Esophagus muscularis mucosa (tissue), 3 donors: ENCODE data around the gene ST3GAL5.
"Not testable (repeated sequence)": the region's sequence is repeated elsewhere in the genome, so short reads cannot be mapped to it uniquely, and the experiment has no call there.

Source experiments
- POLR2A ChIP-seq: fragments of 450-650 bp; IDR thresholded peaks from one replicate; pipeline ENCODE4 v1.6.1; 2017; ENCODE audit warnings: antibody characterized with exemption, moderate library complexity, mild to moderate bottlenecking, low read depth
- POLR2AphosphoS5 ChIP-seq, 2 donors: sonication (generic); formaldehyde crosslinking; IDR thresholded peaks; one replicate each; pipeline ENCODE4 v1.6.1; 2017; ENCODE audit warnings: antibody characterized with exemption in 2 of 2
- TF ChIP-seq, protein P1 (sequence below), 3 experiments: fragments of 200-600 bp in 2 of 3; fragments of 450-650 bp in 1 of 3; sonication (generic) in 2 of 3; IDR thresholded peaks; one replicate each; pipeline ENCODE4 v1.5.1; 2017 to 2019; ENCODE audit warnings: antibody characterized with exemption in 3 of 3, mild to moderate bottlenecking in 2 of 3, moderate library complexity in 1 of 3

DNA sequence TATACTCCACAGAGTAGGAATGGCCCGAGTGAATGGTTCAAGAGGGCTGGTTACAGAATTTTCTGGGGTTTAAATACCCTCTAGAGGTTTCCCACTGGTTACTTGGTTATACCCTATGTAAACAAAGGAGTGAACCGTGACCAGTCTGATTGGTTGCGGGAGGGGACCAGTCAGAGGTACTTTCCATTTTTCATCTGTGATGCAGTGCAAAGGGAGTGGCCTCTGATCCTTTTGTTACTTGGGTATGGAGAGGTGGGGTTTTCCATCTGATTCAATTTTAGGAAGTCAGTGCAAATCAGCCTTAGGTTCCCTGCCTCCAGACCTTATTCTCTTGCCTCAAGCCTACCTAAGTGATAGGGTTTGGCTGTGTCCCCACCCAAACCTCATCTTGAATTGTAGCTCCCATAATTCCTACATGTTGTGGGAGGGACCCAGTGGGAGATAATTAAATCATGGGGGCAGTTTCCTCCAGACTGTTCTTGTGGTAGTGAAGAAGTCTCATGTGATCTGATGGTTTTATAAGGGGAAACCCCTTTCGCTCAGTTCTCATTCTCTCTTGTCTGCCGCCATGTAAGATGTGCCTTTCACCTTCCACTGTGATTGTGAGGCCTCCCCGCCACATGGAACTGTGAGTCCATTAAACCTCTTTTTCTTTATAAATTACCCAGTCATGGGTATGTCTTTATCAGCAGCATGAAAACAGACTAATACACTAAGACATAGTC lies 5.9 kb upstream of the ST3GAL5 start:
- TF ChIP-seq, protein P1, sequence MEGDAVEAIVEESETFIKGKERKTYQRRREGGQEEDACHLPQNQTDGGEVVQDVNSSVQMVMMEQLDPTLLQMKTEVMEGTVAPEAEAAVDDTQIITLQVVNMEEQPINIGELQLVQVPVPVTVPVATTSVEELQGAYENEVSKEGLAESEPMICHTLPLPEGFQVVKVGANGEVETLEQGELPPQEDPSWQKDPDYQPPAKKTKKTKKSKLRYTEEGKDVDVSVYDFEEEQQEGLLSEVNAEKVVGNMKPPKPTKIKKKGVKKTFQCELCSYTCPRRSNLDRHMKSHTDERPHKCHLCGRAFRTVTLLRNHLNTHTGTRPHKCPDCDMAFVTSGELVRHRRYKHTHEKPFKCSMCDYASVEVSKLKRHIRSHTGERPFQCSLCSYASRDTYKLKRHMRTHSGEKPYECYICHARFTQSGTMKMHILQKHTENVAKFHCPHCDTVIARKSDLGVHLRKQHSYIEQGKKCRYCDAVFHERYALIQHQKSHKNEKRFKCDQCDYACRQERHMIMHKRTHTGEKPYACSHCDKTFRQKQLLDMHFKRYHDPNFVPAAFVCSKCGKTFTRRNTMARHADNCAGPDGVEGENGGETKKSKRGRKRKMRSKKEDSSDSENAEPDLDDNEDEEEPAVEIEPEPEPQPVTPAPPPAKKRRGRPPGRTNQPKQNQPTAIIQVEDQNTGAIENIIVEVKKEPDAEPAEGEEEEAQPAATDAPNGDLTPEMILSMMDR (IDR thresholded peaks at IDR 0.05) = not testable (repeated sequence)
- TF ChIP-seq POLR2A; POLR2AphosphoS5 (IDR thresholded peaks at IDR 0.05): not testable (repeated sequence)
